ENCODE results near the gene NAA10.

Gene NAA10

DNA sequence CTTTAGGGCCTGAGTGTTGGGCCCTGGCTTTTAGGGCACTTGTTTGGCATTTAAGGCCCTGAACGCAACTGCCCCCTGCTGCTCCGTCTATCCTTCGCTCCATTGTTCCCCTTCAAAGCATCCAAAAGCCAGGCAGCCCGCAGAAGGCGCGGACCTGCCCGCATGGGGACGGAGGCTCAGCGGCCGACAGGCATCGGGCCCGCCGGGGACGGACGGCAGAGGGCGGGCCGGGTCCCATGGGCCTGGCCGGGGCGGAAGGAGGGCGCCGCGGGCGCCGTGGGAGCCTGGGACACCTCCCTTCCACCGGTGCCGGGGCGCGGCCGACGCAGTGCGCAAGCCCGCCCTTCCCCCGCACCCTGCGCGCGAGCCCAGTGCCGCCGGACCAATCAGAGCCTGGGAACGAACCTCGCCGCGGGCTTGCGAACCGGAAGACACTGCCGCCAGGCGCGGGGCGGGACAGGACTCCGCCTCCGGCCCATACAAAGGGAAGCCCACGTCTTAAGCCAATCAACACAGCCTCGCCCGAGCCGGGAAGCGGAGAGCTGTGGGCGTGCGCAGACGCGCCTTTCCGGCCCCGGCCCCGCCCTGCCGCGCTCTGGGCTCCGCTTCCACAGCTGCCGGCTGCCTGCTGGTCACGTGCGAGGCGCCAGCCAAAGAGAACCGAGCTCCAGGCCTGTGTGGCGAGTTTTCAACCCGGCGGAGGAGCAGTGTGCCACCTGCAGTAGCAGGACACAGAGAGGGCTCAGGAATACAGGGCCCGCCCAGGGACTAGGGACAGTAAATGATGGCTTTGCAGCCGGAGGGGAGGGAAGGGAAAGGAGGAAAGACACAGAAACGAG, 6.7 kb downstream of the NAA10 start:
- DNase-seq (ENCODE audit: low spot score), result peak; percentile 97

DNA sequence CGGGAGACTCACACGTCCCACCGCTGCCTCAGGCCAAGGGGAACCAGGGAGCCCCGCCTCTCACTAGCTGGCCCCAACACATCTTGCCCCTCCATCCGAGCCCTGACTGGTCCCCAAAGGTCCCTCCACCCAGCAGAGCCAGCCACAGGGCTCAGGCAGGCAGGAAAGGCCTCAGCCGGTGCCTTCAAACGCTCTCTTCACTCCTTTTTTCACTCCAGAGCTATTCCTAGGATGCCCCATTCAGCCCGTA, 7.2 kb downstream of the NAA10 start:
- DNase-seq (ENCODE audit: low spot score), result no peak

DNA sequence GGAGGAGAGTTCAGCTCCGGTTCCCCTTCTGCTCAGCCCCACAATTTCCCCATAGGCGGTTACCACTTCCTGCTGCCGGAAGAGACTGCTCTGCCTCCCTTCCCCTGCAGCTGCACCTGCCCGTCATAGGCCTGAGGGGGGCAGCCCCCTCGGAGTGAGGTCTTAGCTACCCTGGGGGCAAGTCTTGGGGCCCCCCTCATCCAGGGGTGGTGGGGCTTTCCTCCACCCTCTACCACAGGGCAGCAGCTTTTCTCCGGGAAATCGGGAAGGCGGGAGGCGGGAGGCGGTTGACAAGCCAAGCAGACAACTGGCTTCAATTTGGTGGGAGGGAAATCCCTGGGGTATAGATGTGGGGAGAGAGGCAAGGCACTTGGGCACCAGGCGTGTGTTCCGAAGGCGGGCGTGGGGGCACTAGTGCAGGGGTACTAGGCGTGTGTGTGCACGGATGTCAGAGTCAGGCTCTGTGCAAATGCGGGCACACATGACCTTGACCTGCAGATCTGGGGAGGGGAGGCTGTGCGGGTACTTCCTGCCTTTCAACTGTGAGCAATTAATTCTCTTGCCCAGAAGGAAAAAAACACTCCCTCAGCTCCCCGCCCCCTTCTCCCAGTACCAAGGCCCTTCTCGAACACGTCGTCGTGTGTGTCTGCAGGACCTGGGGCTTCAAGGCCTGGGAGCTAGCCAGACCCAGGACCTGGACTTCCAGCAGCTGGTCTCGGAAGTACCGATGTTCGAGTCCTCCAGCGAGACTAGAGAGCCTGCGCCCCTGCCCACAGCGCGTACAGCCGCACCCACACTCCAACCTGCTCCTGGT, 7.8 kb downstream of the NAA10 start:
- no peak for DNase-seq (ENCODE audit: low spot score)

DNA sequence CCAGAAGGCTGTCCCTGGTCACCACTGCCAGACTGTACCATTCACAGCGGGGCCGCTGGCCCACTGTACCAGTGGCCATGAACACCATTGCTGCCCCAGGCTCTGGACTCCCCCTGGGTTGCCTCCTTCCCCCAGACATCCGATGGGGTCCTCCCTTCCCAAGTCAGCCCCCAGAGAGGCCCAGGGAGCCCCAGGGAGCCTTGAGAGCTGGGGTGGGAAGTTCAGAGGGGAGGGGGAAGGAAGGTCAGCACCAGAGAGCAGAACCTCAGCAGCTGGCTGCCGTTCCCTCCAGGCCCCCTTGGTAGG, 8.3 kb downstream of the NAA10 start:
- no peak for DNase-seq (ENCODE audit: low spot score)

DNA sequence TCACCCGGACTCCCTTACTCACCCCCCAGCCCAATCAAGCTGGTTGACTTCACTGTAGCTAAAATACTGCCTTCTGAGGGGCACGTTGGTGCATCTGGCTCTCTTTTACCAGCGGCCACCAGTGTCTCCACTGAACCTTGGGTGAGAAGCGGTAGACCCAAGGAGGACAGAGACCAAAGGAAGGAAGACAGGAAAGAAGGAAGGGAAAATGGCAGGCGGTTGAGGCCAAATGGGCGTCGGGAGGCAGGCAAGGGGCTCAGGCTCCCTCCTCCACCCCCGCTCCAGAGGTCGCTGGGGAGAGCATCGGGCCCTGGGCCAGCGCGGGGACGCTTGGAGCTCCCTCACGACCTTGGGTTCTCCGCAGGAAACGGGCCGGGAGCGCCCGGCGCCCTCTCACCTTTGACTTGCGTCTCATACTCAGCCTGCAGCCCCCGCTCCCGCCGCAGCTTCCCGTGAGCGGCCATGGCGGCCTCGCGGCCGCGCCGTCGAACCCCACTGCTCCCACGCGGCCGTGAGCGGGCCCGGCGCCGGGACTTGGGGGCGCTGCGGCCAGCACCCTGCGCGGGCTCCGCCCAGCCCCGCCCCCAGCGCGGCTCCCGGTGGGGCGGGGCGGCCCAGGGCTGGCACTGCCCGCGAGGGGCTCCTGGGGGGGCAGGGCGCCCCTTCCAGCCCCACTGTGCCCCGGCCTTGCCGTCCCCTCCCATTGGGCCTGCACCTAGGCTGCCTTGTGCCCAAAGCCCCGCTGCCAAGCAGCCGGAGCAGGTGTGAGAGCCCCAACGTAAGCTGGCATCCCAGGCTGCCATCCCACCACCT, 8.9 kb downstream of the NAA10 start, which contains the start of gene ARHGAP4:
Gene ARHGAP4, minus strand, starts transcription at position 526 of the 813 bp plus-strand sequence. Its CDS starts 62 bp downstream, at position 464.
- no peak for DNase-seq (ENCODE audit: low spot score)

DNA sequence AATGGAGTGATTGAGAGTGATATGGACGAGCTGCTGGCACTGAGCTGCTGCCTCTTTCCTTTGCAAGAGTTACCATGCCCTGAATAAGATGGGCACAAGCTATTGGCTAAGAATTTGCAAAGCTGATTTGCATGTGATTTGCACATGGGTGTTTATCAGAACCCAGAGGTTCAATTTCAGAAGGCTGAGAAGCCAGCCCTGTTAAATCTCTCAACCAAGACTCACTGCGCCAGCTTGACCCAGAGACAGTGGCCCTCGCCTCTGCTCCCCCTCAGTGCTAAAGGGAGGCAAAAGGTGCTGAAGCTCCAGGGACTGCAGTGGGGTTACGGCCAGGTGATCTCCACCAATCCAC, 9.5 kb downstream of the NAA10 start:
- no peak for DNase-seq (ENCODE audit: low spot score)

DNA sequence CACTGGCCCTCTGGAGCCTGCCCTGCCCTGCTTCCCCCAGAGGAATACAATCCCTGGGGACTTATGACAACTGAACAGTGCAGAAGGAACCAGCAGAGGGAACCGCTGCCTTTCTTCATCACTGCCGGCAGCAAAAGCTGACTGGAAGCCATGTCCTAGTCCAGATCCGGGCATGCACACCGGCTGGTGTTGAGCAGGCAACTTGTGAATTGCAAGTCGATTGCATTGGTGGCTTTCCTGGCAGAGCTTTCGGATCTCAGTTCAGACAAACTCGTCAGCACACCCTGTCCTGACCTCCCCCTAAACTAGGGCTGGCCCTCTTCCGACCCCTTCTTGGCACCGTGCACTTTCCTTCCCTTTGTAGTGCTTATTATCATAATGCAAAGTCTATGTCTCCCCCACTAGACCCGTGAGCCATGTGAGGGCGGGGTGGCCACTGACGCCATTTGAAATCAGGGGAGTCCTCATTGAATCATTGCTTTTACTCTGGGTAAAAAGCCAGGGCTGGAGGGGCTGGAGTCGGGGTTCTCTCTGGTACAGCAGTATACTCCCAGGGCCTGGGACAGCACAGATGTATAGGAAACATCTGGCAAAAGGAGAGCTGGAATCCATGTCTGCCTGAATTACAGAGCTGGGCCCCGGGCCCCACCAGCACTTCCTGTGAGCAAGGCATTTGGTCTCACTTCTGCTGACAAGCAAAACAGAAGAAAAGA, 10.5 kb downstream of the NAA10 start:
- no peak for DNase-seq (ENCODE audit: low spot score)

DNA sequence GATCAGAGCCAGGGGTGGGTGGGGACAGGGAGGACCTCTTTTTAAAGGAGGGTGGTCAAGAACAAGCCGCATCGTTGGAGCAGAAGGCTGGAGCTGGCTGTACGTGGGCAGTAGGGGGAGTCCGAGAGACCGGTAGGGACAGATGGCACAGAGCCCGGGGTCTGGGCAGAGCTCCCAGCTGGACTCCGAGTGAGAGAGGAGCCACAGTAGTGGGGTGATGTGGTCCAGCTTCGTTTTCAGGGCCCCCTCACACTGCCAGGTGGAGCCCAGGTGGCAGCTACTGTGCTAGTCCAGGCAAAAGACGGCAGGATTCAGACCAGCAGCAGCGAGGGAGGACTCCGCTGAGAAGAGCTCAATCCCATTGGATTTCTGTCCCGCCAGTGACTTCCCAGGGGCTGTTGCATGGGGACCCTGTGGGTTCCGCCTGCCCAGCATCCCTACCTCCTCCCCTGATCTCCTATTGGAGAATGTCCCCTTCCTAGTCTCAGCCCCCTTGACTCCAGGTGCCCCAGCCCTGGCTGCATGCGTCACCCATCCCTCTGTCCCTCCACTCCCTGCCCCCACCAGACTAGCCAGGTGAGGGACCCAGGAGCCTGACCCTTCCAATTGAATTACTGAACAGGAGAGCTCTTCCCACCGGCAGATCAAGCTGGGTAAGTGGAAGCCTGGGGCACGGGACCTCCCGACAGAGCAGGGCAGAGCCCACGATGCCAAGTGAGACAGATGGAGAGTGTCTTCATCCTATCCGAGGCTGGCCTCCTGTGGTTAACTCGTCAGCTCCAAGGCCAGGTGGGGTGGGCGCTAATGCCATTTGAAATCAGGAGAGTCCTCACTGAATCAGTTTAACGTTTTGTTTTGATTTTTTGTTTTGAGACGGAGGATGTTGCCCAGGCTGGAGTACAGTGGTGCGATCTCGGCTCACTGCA, 11.6 kb downstream of the NAA10 start:
- peak; percentile 61 for DNase-seq (ENCODE audit: low spot score)

DNA sequence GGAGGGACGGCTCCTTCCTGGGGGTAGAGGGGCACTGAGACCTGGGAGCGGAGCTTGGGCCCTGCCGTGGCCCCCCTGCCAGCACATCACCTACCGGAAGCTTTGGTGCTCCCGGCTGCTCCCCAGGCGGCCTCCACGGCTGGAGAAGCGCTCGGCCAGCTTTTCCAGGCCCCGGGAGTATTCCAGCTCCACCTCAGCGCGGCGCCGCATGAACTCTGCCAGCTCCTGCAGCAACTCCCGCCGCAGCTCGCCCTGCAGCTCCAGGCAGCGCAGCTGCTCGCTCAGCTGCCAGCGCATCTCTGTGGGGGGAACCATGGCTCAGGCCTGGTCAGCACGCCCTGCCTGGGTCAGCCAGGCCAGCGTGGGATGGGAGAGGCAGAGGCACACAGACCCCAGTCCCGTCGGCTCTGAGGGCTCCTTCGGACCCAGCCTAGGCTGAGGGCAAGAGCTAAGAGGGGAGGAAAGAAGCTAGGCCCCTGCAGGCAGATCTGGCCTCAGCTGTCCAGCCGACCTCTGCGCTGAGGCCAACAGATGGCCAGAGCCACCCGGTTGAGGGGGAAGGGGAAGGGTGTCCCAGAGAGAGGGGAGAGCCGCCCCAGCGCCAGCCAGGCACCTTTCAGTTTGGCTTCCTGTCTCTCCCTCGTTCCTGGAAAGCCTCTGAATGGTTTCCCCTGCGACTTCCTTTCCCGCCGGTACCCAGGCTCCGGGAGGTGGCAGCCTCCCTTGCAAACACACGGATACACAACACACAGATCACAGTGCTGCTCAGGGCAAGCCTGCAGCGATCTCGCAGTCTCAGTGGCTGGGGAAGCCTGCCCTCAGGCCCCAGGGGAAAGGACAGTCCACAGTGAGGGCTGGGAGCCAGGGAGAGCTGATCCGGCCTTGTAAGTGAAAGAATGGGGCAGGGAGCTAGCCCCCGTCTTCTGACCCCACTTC, 13.1 kb downstream of the NAA10 start:
- DNase-seq (ENCODE audit: low spot score), result no peak

DNA sequence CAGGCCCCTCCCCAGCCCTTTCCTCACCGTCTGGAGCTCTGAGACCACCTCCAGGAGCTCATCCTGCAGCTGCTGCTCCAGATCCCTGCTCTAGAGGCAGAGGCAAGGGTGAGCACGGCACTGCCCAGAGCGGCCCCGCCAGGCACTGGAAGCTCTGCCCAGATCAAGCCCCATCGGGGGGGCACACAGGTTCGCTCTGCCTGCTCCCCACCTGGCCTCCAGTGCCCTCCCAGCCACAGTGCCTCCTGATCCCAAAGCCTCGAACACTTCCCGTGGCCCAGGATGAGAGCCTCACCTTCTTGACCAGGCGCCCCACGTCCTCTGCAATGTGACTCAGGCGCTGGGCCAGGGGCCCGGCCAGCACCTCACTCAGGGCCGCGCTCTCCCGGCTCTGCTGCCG, 13.8 kb downstream of the NAA10 start:
- DNase-seq (ENCODE audit: low spot score), result no peak

DNA sequence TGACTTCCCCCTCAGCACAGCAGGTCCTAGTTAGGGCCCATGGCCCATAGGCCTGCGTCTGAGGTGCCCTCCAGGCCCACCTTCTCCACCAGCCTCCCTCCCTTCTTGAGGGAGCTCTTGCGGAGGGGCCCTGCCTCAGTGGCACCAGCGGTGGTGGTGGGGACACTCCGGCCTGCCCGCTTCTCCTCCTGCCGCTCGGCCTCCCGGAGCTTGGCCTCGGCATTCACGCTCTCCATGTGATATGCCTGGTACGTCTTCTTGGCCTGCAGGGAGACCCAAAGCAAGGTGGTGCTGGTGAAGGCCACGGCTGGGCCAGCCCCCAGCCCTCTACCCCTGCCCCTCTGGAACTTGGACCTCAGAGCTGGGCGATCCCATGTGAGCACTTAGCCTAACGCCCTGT, 14.3 kb downstream of the NAA10 start:
- DNase-seq (ENCODE audit: low spot score), result no peak

DNA sequence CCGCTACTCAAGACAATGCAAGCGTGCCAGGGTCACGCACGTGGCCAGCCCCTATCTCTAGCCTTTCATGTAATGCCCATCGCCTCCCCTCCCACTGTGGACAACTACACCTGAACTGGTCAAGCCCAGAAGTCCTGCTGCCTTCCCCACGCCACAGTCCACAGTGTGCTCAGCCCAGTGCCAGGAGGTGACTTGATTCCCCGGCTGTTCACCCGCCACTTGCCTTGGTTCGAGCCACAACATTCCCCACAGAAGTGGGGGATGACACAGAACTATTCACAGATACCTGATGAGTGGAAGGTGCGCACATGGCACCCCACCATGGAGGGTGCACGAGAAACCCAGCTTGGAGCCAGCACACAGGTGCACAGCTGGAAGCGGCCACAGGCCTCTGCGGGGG, 15.6 kb downstream of the NAA10 start:
- DNase-seq (ENCODE audit: low spot score), result no peak

DNA sequence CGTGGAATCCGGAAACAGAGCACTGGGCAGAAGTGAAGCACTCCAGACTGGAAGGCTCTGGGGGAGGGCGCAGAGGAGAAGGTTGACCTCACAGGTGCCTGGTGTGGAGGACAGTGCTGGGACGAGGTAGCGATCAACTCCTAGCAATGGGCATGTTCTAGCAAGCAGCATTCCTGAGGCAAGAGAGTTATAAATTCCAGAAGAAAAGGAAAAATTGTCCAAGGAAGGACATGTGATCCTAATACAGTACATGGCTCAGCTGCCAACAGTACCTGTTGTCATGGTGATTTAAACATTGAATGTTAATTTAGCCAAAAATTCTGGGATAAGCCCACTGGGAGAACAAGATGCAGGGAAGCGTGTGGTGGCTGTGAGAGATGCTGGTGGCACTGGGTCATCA, 17.0 kb downstream of the NAA10 start:
- DNase-seq (ENCODE audit: low spot score), result no peak

DNA sequence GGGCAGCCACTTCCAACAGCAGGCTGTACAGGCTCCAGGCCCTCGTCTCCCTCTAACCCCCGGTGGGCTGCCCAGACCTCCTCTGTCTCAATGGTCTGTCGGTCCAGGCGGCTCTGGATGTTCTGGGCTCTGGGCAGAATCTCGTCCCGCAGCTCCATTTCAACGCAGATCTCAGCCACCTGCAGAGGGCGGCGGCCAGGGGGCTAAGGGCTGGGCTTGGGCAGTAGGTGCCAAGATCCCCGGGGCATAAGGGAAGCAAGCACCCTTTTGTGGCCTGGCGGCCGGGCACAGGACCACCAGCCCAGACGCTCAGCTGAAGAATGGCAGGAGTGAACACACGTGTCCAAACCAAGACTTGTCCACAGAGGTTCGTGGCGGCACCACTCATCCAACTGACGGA, 21.1 kb downstream of the NAA10 start:
- DNase-seq (ENCODE audit: low spot score), result no peak

DNA sequence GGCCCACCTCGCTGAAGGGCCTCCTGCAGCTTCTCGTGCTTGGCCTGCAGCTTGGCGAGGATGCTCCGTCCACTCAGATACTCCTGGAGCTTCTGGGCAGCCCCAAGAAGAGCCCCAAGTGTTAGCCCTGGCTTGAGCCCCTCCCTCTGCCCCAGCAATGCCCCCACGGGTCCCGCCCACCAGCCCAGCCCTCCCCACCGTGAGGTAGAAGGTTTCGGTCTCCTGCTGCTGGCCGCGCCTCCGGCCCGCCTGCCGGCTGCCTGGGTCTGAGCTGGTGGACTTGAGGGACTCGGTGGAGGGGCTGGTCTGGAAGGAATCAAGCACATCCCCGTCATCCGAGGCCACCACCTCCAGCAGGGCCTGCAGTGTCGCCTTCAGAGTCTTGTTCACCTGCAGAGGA, 21.6 kb downstream of the NAA10 start:
- DNase-seq (ENCODE audit: low spot score), result no peak

DNA sequence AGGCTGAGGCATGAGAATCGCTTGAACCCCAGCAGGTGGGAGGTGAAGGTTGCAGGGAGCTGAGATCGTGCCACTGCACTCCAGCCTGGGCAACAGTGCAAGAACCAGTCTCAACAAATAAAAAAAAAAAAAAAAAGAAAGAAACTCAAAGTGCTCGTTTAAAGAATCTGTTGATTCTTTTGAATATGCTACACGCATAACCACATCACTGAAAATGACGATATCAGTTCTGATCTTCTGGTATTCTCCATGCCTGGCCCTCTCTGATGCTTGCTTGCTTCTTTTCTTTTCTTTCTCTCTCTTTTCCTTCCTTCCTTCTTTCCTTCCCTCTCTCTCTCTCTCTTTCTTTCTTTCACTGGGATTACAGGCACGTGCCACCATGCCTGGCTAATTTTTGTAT, 23.0 kb downstream of the NAA10 start:
- no peak for DNase-seq (ENCODE audit: low spot score)

DNA sequence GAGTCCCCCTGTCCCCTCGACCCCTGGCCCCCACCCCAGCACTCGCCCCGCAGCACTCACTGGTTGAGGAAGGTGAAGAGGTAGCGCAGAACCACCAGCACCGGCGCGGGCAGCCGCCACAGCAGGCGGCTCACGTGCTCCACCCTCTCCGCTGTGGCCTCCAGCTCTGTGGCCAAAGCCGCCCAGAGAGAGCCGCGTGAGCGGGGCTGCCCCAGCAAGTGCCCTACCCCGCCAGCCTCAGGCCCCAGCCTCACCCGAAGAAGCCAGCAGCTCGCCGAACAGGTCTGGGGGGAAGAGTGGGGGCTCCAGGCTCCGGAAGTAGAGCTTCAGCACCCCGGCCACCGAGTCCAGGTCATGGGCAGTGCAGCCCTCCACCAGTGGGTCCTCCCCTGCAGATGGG, 24.4 kb downstream of the NAA10 start:
- DNase-seq (ENCODE audit: low spot score), result no peak

DNA sequence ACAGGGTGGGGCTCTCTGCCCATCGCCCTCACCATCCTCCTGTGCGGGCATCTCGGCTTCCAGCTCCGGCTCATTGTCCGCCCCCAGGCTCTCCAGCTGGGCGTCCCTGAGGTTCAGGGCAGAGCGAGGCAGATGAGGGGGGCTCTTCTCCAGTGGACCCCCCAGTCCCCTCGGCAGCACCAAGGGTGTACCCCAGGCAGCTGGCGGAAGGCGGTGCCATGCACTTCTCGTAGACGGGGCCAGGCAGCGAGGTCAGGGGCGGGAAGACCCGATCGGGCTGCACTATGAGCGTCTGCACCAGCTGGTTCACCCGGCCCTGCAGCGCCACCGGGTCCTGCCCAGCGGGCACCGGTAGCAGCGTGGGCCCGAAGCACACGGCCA, 24.9 kb downstream of the NAA10 start:
- no peak for DNase-seq (ENCODE audit: low spot score)

DNA sequence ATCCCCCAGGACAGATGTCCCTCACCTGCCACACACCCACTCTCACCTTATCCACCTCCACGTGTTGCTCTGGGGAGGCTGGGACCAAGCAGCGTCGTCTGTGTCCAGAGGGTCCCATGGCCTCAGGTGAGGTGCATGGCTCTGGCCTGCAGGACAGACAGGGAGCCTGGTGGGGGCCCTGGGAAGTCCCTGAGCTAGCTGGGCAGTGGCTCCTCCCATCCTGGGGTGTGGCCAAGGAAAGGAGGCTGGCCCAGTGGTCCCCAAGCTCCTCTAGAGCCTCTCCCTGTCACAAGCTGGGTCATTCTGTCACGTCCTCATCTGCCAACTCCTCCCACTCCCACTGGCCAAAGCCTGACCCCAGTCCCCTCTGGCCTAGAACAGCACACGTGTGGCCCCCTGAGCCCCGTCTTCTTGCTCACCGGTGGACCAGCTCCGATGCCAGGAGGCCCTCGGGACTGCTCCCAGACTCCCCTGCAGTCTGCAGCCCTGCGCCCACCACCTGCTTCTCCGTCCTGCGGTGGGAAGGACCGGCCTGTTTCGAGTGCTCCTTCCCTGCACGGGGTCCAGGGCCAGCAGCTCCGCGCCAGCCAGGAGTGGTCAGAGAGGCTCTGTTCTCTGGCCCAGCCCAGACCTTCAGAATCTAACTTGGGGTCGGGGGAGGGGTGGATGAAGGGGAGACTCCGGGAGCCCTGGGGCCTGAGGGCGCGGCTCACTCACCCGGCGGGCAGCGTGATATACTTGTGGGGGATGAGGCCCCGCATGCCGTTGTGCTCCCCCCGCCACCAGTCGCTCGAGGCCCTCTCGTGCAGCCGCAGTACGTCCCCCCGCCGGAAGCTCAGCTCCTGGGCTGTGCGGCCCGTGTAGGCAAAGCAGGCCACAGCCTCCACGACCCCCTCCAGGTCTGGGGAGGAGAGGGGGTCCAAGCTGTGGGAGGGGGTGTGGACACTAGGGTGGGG, 25.5 kb downstream of the NAA10 start:
- DNase-seq (ENCODE audit: low spot score), result no peak
